ENCODE results near the gene CHIT1.

CHIT1 gene

GRCh38 chr1:203228670-203229069, 803 bp downstream of the CHIT1 start:
- no peaks in the 10 kb centered on the region for H3K27me3 ChIP-seq (replicated peaks; ENCODE audit: insufficient read depth, low read length)
- H3F3A ChIP-seq (ENCODE audit: insufficient read depth, low read length), result no peaks in the 10 kb centered on the region
- no peak overlapping the region for H3K9ac ChIP-seq (ENCODE audit: low read length)
- no peaks in the 10 kb centered on the region for H3K36me3 ChIP-seq (replicated peaks; ENCODE audit: insufficient read depth, low read length)
- H4K20me1 ChIP-seq (ENCODE audit: insufficient read depth, low read length), result no peaks in the 10 kb centered on the region
- H3K9me2 ChIP-seq (replicated peaks; ENCODE audit: insufficient read depth, low read length), result no peaks in the 10 kb centered on the region
- no peaks in the 10 kb centered on the region for H3K9me3 ChIP-seq (replicated peaks; ENCODE audit: insufficient read depth, low read length)
- no peak overlapping the region for H3K27ac ChIP-seq (ENCODE audit: low read length)
- H3K4me3 ChIP-seq (ENCODE audit: low read length), result no peak overlapping the region
- peak overlapping the region; percentile 30 for H3K4me2 ChIP-seq (ENCODE audit: low read depth, low read length)
- no peaks in the 10 kb centered on the region for H3K79me2 ChIP-seq (ENCODE audit: low read length)
- DNase-seq, result peak; percentile 29
- no peak for TF ChIP-seq EZH2phosphoT487 (IDR thresholded peaks at IDR 0.05; ENCODE audit: low read length)
- peak overlapping the region; percentile 15 for H2AFZ ChIP-seq (ENCODE audit: low read length)
- H3K4me1 ChIP-seq (ENCODE audit: low read length), result peaks cover 15% of the 10 kb centered on the region

GRCh38 chr1:203227371-203228083, 1.9 kb downstream of the CHIT1 start:
- Histone ChIP-seq H3K27ac (ENCODE audit: low read length) (no peak overlapping the region), H3F3A (ENCODE audit: insufficient read depth, low read length) (no peaks in the 10 kb centered on the region), H4K20me1 (ENCODE audit: insufficient read depth, low read length) (no peaks in the 10 kb centered on the region), H3K4me1 (ENCODE audit: low read length) (peaks cover 15% of the 10 kb centered on the region), H3K9ac (ENCODE audit: low read length) (no peak overlapping the region), H3K79me2 (ENCODE audit: low read length) (no peaks in the 10 kb centered on the region), H2AFZ (ENCODE audit: low read length) (no peak overlapping the region), H3K9me2 (replicated peaks; ENCODE audit: insufficient read depth, low read length) (no peaks in the 10 kb centered on the region), H3K27me3 (replicated peaks; ENCODE audit: insufficient read depth, low read length) (no peaks in the 10 kb centered on the region), H3K36me3 (replicated peaks; ENCODE audit: insufficient read depth, low read length) (no peaks in the 10 kb centered on the region), H3K4me2 (ENCODE audit: low read depth, low read length) (no peak overlapping the region), H3K9me3 (replicated peaks; ENCODE audit: insufficient read depth, low read length) (no peaks in the 10 kb centered on the region), H3K4me3 (ENCODE audit: low read length) (no peak overlapping the region)
- no peak for TF ChIP-seq EZH2 (optimal IDR thresholded peaks at IDR 0.05; ENCODE audit: low read depth, low read length)
- no peak for TF ChIP-seq CTCF (IDR thresholded peaks at IDR 0.05; ENCODE audit: low read length)
- no peak for TF ChIP-seq EZH2phosphoT487 (IDR thresholded peaks at IDR 0.05; ENCODE audit: low read length)
- DNase-seq, result no peak

- H4K20me1 ChIP-seq (ENCODE audit: insufficient read depth, low read length), result no peaks in the 10 kb centered on the region
- H3K36me3 ChIP-seq (replicated peaks; ENCODE audit: insufficient read depth, low read length), result no peaks in the 10 kb centered on the region
- H3K4me3 ChIP-seq (ENCODE audit: low read length), result no peak overlapping the region
- H3K9me3 ChIP-seq (replicated peaks; ENCODE audit: insufficient read depth, low read length), result no peaks in the 10 kb centered on the region
- peaks cover 15% of the 10 kb centered on the region for H3K4me1 ChIP-seq (ENCODE audit: low read length)
- H3F3A ChIP-seq (ENCODE audit: insufficient read depth, low read length), result no peaks in the 10 kb centered on the region
- H3K4me2 ChIP-seq (ENCODE audit: low read depth, low read length), result no peak overlapping the region
- no peak overlapping the region for H3K27ac ChIP-seq (ENCODE audit: low read length)
- TF ChIP-seq CTCF (IDR thresholded peaks at IDR 0.05; ENCODE audit: low read length), result no peak
- TF ChIP-seq EZH2 (optimal IDR thresholded peaks at IDR 0.05; ENCODE audit: low read depth, low read length), result no peak
- no peak for TF ChIP-seq EZH2phosphoT487 (IDR thresholded peaks at IDR 0.05; ENCODE audit: low read length)
- no peaks in the 10 kb centered on the region for H3K79me2 ChIP-seq (ENCODE audit: low read length)
- H3K27me3 ChIP-seq (replicated peaks; ENCODE audit: insufficient read depth, low read length), result no peaks in the 10 kb centered on the region
- no peak for DNase-seq
- H2AFZ ChIP-seq (ENCODE audit: low read length), result no peak overlapping the region
- H3K9me2 ChIP-seq (replicated peaks; ENCODE audit: insufficient read depth, low read length), result no peaks in the 10 kb centered on the region
- H3K9ac ChIP-seq (ENCODE audit: low read length), result no peak overlapping the region
These were observed 4.4 kb downstream of the CHIT1 start for GRCh38 chr1:203225071-203225470.

Measured in MM.1S (cell line).